B cell (primary cell): ENCODE data around the gene ERBB3. TPM values are rescaled to one million over a fixed set of nuclear protein-coding genes. Genes with fewer than 3 reads are reported as not detected.

Experiments
- ATAC-seq: fragments of 200-7000 bp; cut with Tn5 transposase; one replicate; pipeline ENCODE4 v1.10.0; 2021; ENCODE audit warnings: low read depth, mild to moderate bottlenecking, moderate number of reproducible peaks, moderate library complexity
- CTCF ChIA-PET: fragments of 350-600 bp; sonication (Branson Sonifier 250); formaldehyde crosslinking; loops from one replicate; lab custom pipeline; 2021; ENCODE audit warnings: antibody characterized with exemption, inconsistent platforms; lab: Charles Lee
- POLR2A ChIA-PET: fragments of 350-600 bp; sonication (Branson Sonifier 250); formaldehyde crosslinking; loops from one replicate; lab custom pipeline; 2021; ENCODE audit warnings: antibody characterized with exemption; lab: Charles Lee
- DNase-seq: peaks from one replicate; pipeline ENCODE4 v3.0.0; 2013
- H2AFZ ChIP-seq: 2 replicates; pipeline ENCODE4 v1.6.1; 2012; ENCODE audit warnings: mild to moderate bottlenecking, low read depth, low read length; ENCODE audit not compliant: insufficient read depth, poor library complexity, severe bottlenecking
- H3K27ac ChIP-seq, 2 donors: 1 replicate in 1 of 2; 2 replicates in 1 of 2; pipeline ENCODE4 v1.5.1; 2012 to 2013; ENCODE audit warnings: low read length in 2 of 2, mild to moderate bottlenecking in 2 of 2, moderate library complexity in 1 of 2
- H3K27me3 ChIP-seq, 4 experiments: fragments of 200-600 bp in 1 of 4; sonication (generic) in 1 of 4; replicated peaks in 1 of 4; 1 replicate in 2 of 4; 2 replicates in 2 of 4; pipeline versions ENCODE4 v1.6.1 to v1.7.0; 2013 to 2016; ENCODE audit warnings: low read length in 3 of 4, mild to moderate bottlenecking in 2 of 4, mixed read lengths in 1 of 4, moderate library complexity in 1 of 4; ENCODE audit not compliant: insufficient read depth in 4 of 4, control insufficient read depth in 3 of 4; ENCODE audit errors: control extremely low read depth in 1 of 4
- H3K36me3 ChIP-seq, 2 experiments: replicated peaks in 1 of 2; 1 replicate in 1 of 2; 2 replicates in 1 of 2; pipeline versions ENCODE4 v1.6.1 to v1.7.1; 2013; ENCODE audit warnings: low read length in 1 of 2; ENCODE audit not compliant: insufficient read depth in 2 of 2, control insufficient read depth in 1 of 2; ENCODE audit errors: control extremely low read depth in 1 of 2, extremely low read depth in 1 of 2
- H3K4me1 ChIP-seq, 2 donors: fragments of 200-600 bp in 1 of 2; sonication (generic) in 1 of 2; 1 replicate in 1 of 2; 2 replicates in 1 of 2; pipeline versions ENCODE4 v1.5.1 to v1.6.1; 2013 to 2017; ENCODE audit warnings: low read length in 2 of 2; ENCODE audit not compliant: control insufficient read depth in 2 of 2, insufficient read depth in 2 of 2
- H3K4me2 ChIP-seq: replicated peaks from 2 replicates; pipeline ENCODE3; 2012; ENCODE audit warnings: mild to moderate bottlenecking, low read depth, low read length; ENCODE audit not compliant: poor library complexity, severe bottlenecking
- H3K4me3 ChIP-seq, 5 experiments: fragments of 200-600 bp in 1 of 5; sonication (generic) in 1 of 5; 1 replicate in 3 of 5; 2 replicates in 2 of 5; pipeline versions ENCODE4 v1.5.1 to v1.7.0; 2011 to 2016; ENCODE audit warnings: low read length in 4 of 5, mild to moderate bottlenecking in 4 of 5, low read depth in 2 of 5, control low read depth in 1 of 5, moderate library complexity in 1 of 5; ENCODE audit not compliant: insufficient read depth in 1 of 5; ENCODE audit errors: control extremely low read depth in 1 of 5, extremely low read depth in 1 of 5
- H3K79me2 ChIP-seq: fragments of 200-600 bp; sonication (generic); one replicate; pipeline ENCODE4 v1.6.0; 2016; ENCODE audit warnings: low read length; ENCODE audit not compliant: control insufficient read depth, insufficient read depth
- H3K9ac ChIP-seq: fragments of 200-600 bp; sonication (generic); 2 replicates; pipeline ENCODE4 v1.6.1; 2017; ENCODE audit warnings: mild to moderate bottlenecking, low read length, moderate library complexity
- H3K9me3 ChIP-seq, 3 donors: one replicate each; pipeline versions ENCODE4 v1.6.1 to v1.7.1; 2013; ENCODE audit warnings: low read length in 2 of 3; ENCODE audit not compliant: control insufficient read depth in 2 of 3, insufficient read depth in 1 of 3; ENCODE audit errors: control extremely low read depth in 1 of 3
- H4K20me1 ChIP-seq: 2 replicates; pipeline ENCODE4 v1.6.0; 2012; ENCODE audit warnings: mild to moderate bottlenecking, low read length; ENCODE audit not compliant: insufficient read depth, control insufficient read depth, poor library complexity, severe bottlenecking
- H3K27ac Mint-ChIP-seq: one replicate; pipeline ENCODE4 v1.8.0; 2021; ENCODE audit warnings: mixed read lengths
- H3K27me3 Mint-ChIP-seq: one replicate; pipeline ENCODE4 v1.8.0; 2021; ENCODE audit warnings: mixed read lengths
- H3K4me1 Mint-ChIP-seq: one replicate; pipeline ENCODE4 v1.8.0; 2021; ENCODE audit warnings: mixed read lengths
- H3K4me3 Mint-ChIP-seq: one replicate; pipeline ENCODE4 v1.8.0; 2021; ENCODE audit warnings: mixed read lengths
- H3K9me3 Mint-ChIP-seq: one replicate; pipeline ENCODE4 v1.8.0; 2022; ENCODE audit warnings: mixed read lengths; ENCODE audit not compliant: insufficient read depth
- EZH2 ChIP-seq: IDR thresholded peaks from 2 replicates; pipeline ENCODE4 v1.6.1; 2012; ENCODE audit warnings: borderline replicate concordance, low read depth, mild to moderate bottlenecking, moderate library complexity, low read length; ENCODE audit not compliant: insufficient read depth, poor library complexity, severe bottlenecking
- WGBS: methylation state at CpG from one replicate; pipeline ENCODE4 v1.1.5; 2013; ENCODE audit warnings: missing lambda C conversion rate; ENCODE audit not compliant: insufficient coverage; 5-methylcytosine and 5-hydroxymethylcytosine counted together
- intact Hi-C: fragments of 100-400 bp; cut with micrococcal nuclease; formaldehyde crosslinking; loops from one replicate; pipeline ENCODE4 v1.10.0; 2022
- polyA plus RNA-seq: library from polyadenylated mRNA; depleted of rRNA; stranded (reverse); fragments of >200 nt; gene quantifications from 2 replicates; pipeline ENCODE4 v1.2.3, GENCODE V29; 2012
- total RNA-seq, 2 donors: library from RNA; stranded (reverse); fragments of 120-200 nt in 1 of 2; gene quantifications; 1 replicate in 1 of 2; 2 replicates in 1 of 2; pipeline versions ENCODE4 v1.2.3 to v1.2.4, GENCODE V29; 2013 to 2022
- TF ChIP-seq, protein P1 (sequence below): fragments of 200-600 bp; IDR thresholded peaks from one replicate; pipeline ENCODE4 v1.8.0; 2022; ENCODE audit warnings: antibody characterized with exemption, mild to moderate bottlenecking

The ERBB3 gene
- total and polyA plus RNA-seq, 2 donors (not counting 1 experiment from before 2014, with no cell fraction given): 0.10 TPM; not detected in 1

DNA sequence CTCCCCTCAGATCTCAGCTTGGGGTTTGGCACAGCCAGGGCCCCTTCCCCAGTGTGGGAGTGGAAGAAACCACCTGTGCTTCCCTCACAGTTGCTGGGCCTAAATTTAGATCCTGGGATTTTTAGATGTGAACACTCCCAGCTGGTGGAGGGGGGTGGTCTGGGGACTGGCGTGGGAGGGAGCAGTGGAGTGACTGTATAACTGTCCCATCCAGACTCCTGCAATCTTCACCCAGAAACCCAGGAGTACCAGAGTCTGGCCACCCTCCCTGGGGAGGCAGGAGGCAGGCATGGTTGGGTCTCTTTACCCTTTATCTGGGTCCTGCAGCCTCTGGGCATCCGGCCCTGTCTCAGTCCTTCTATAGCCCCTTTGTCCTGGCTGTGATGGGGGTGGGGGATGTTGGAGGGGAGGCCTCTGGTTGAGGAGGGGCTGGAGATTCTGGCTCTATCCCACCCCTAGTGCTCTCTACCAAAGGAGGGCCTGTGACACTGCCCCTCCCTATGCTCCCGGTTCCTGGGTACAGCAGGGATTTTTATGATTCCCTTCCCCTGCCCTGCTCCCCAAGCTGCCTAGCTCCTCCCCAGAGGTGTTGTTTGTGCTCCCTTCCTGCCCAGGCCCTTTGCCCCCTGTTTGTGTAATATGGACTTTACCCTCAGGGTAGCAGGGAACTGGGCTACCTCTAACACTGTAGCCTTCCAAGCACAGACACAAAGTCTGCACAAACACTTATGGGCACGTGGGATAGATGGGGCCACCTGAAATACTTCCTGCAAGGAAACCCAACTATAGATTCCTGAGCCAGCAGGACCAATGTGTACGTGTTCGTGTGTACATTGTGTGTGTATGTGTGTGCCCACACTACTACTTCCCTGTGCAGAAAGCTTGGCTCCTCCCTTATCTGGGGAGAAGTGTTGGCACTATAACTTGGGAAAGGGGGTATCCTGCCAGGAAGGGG lies 1.7 kb downstream of the ERBB3 start:
- WGBS: 90% methylated on average over 2 of the region's 6 CpGs
- H4K20me1 ChIP-seq: no peaks in the 10 kb centered on the region
- H3K4me3 ChIP-seq: no peak overlapping the region
- H3K27ac ChIP-seq: no peak overlapping the region
- peaks cover 0 to 46% (median 17%) of the 10 kb centered on the region in 4 experiments for H3K27me3 ChIP-seq
- TF ChIP-seq, protein P1, sequence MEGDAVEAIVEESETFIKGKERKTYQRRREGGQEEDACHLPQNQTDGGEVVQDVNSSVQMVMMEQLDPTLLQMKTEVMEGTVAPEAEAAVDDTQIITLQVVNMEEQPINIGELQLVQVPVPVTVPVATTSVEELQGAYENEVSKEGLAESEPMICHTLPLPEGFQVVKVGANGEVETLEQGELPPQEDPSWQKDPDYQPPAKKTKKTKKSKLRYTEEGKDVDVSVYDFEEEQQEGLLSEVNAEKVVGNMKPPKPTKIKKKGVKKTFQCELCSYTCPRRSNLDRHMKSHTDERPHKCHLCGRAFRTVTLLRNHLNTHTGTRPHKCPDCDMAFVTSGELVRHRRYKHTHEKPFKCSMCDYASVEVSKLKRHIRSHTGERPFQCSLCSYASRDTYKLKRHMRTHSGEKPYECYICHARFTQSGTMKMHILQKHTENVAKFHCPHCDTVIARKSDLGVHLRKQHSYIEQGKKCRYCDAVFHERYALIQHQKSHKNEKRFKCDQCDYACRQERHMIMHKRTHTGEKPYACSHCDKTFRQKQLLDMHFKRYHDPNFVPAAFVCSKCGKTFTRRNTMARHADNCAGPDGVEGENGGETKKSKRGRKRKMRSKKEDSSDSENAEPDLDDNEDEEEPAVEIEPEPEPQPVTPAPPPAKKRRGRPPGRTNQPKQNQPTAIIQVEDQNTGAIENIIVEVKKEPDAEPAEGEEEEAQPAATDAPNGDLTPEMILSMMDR: no peak
- TF ChIP-seq EZH2: no peak
- H3K4me1 ChIP-seq: peaks cover 18 to 22% of the 10 kb centered on the region in 2 donors
- H3K4me3 Mint-ChIP-seq: peak overlapping the region; percentile 10
- no peak for ATAC-seq
- H3K79me2 ChIP-seq: no peaks in the 10 kb centered on the region
- ChIA-PET CTCF (interaction anchor here (1.4 kb wide), 1 partner anchor 36 kb away, joined by 3 read pairs; the partner anchor contains the start of gene ZC3H10), POLR2A (no interaction called here)
- no peak overlapping the region for H2AFZ ChIP-seq
- H3K27ac Mint-ChIP-seq: no peak overlapping the region
- no peak overlapping the region for H3K9ac ChIP-seq
- DNase-seq: no peak
- H3K9me3 ChIP-seq: peaks cover 0 to 12% (median 0%) of the 10 kb centered on the region in 3 donors
- H3K9me3 Mint-ChIP-seq: no peaks in the 10 kb centered on the region
- H3K36me3 ChIP-seq: no peaks in the 10 kb centered on the region
- H3K4me1 Mint-ChIP-seq: peaks cover 12% of the 10 kb centered on the region
- intact Hi-C loops: no loop called here
- no peak overlapping the region for H3K4me2 ChIP-seq
- peaks cover 23% of the 10 kb centered on the region for H3K27me3 Mint-ChIP-seq

DNA sequence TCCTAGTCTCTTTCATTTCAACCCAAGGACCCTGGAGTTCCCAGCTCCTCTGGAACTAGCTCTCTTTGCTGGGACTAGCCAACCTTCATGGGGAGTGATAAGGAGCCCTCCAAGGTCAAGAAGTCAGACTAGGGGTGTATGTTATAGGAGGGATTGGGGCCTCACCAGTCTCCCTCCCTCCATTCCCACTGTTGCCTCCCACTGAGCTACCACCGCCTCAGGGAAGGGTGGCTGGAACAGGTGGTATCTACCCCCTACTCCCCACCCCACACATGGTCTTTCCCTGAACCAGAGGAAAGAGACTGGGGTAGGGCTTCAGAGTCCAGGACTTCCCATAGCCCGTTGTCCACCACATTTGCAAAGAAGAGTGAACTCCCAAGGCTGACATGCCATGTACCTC lies 2.4 kb downstream of the ERBB3 start:
- Histone ChIP-seq H3K9me3 (peaks cover 0 to 12% (median 0%) of the 10 kb centered on the region in 3 donors), H3K9ac (no peak overlapping the region), H3K79me2 (no peaks in the 10 kb centered on the region), H3K27me3 (peaks cover 0 to 46% (median 17%) of the 10 kb centered on the region in 4 experiments), H3K27ac (no peak overlapping the region), H3K4me2 (no peak overlapping the region), H3K36me3 (no peaks in the 10 kb centered on the region), H3K4me3 (no peak overlapping the region), H4K20me1 (no peaks in the 10 kb centered on the region), H3K4me1 (peaks cover 18 to 22% of the 10 kb centered on the region in 2 donors), H2AFZ (no peak overlapping the region)
- ChIA-PET CTCF (no interaction called here), POLR2A (no interaction called here)
- WGBS: no CpG with 5 or more reads among the region's 2 CpGs
- Mint-ChIP-seq H3K4me3 (no peak overlapping the region), H3K9me3 (no peaks in the 10 kb centered on the region), H3K27ac (no peak overlapping the region), H3K4me1 (peaks cover 12% of the 10 kb centered on the region), H3K27me3 (peaks cover 23% of the 10 kb centered on the region)
- intact Hi-C loops: no loop called here
- TF ChIP-seq, protein P1: no peak
- TF ChIP-seq EZH2: no peak
- DNase-seq (no peak), ATAC-seq (no peak)
